SHP77 treated with DMSO at 0.1 percent for 48 hours (cell line): ENCODE data around the gene PCDHGA4.
"Not testable (repeated sequence)": the region's sequence is repeated elsewhere in the genome, so short reads cannot be mapped to it uniquely, and the experiment has no call there.

Experiments used
- DNase-seq: peaks from one replicate; lab custom pipeline; 2025; lab: John Stamatoyannopoulos, UW

Gene PCDHGA4

DNA sequence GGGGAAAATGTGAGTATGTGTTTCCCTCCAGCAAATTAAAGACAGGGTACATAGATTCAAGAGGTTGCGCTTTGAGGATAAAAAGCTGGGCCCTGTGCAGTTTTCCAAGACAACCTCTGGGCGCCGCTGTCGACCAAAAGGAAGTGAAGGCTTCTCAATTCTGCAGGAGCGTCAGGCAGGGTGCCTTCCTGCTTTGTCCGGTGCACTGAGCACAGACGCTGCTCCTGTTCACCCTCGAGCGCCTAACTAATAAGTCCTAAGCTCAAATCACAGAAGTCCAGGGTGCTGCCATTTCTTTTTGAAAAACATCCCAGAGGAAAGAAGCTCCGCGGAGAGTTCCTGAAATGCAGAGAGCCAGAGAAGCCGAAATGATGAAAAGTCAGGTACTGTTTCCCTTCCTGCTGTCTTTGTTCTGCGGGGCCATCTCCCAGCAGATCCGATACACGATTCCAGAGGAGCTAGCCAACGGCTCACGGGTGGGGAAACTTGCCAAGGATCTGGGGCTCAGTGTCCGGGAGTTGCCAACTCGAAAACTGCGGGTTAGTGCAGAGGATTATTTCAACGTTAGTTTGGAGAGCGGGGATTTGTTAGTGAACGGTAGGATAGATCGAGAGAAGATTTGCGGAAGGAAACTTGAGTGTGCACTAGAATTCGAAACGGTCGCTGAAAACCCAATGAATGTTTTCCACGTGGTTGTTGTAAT lies 4.8 kb upstream of the PCDHGA4 start, which contains the start of gene PCDHGB1:
TSS of gene PCDHGB1 (plus strand) at position 183 of the 703 bp plus-strand sequence. CDS start at position 345, 162 bp downstream.
- DNase-seq = no peak

DNA sequence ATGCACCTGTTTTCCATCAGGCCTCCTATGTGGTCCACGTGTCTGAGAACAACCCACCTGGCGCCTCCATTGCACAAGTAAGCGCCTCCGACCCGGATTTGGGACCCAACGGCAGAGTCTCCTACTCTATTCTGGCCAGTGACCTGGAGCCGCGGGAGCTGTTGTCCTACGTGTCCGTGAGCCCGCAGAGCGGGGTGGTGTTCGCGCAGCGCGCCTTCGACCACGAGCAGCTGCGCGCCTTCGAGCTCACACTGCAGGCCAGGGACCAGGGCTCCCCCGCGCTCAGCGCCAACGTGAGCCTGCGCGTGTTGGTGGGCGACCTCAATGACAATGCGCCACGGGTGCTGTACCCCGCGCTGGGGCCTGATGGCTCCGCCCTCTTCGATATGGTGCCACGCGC lies 3.2 kb upstream of the PCDHGA4 start:
- DNase-seq = no peak

DNA sequence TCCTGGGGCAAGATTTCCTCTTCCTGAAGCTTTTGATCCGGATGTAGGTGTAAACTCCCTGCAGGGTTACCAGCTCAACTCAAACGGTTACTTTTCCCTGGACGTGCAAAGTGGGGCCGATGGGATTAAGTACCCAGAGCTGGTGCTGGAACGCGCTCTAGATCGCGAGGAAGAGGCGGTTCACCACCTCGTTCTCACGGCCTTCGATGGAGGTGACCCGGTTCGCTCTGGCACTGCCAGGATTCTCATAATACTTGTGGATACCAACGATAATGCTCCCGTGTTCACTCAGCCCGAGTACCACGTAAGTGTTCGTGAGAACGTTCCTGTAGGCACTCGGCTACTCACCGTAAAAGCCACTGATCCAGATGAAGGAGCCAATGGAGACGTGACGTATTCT lies 820 bp downstream of the PCDHGA4 start:
- DNase-seq = no peak

DNA sequence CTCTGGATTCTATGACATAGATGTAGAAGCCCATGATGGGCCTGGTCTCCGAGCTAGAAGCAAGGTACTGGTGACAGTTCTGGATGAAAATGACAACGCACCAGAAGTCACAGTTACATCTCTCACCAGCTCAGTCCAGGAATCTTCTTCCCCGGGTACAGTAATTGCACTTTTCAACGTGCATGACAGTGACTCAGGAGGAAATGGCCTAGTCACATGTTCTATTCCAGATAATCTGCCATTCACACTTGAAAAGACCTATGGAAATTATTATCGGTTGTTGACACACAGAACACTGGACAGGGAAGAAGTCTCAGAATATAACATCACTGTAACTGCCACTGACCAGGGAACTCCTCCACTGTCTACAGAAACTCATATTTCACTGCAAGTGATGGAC lies 1.3 kb downstream of the PCDHGA4 start:
- no peak for DNase-seq

DNA sequence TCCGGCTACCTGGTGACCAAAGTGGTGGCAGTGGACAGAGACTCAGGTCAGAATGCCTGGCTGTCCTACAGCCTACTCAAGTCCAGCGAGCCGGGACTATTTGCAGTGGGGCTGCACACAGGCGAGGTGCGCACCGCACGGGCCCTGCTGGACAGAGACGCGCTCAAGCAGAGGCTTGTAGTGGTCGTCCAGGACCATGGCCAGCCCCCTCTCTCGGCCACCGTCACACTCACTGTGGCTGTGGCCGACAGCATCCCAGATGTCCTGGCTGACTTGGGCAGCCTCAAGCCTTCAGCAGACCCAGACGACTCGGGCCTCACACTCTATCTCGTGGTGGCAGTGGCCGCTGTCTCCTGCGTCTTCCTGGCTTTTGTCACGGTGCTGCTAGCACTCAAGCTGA lies 2.1 kb downstream of the PCDHGA4 start:
- DNase-seq = no peak

DNA sequence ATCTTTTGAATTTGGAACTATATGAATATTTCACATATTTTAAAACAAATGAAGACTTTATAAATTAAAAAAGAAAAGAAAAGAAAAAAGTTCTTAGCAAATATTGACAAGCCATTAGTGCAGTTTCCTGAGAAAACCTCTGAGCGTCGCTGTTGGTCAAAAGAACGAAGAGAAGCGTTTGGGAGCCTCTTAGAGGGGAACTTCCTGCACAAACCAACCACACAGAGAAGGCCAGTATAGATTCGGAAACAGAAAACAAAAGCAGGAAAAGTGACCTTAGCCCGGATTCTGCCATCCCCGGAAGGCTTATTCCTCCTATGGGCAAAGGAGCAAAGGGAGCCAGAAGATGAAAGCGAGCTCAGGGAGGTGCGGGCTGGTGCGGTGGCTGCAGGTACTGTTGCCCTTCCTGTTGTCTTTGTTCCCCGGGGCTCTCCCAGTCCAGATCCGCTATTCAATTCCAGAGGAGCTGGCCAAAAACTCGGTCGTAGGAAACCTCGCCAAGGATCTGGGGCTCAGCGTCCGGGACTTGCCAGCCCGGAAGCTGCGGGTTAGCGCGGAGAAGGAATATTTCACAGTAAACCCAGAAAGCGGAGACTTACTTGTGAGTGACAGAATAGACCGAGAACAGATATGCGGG lies 5.1 kb downstream of the PCDHGA4 start, which contains the start of gene PCDHGB2:
TSS of gene PCDHGB2 (plus strand) at position 205 of the 637 bp plus-strand sequence. CDS start at position 347, 142 bp downstream.
- no peak for DNase-seq

DNA sequence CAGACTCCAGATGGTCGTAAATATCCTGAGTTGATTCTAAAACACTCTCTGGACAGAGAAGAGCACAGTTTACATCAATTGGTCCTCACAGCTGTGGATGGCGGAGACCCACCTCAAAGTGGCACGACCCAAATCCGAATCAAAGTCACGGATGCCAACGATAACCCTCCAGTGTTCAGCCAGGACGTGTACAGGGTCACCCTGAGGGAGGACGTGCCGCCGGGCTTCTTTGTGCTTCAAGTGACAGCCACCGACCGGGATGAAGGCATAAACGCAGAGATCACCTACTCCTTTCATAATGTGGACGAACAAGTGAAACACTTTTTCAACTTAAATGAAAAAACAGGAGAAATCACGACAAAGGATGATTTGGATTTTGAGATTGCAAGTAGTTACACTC lies 5.9 kb downstream of the PCDHGA4 start:
- no peak for DNase-seq

DNA sequence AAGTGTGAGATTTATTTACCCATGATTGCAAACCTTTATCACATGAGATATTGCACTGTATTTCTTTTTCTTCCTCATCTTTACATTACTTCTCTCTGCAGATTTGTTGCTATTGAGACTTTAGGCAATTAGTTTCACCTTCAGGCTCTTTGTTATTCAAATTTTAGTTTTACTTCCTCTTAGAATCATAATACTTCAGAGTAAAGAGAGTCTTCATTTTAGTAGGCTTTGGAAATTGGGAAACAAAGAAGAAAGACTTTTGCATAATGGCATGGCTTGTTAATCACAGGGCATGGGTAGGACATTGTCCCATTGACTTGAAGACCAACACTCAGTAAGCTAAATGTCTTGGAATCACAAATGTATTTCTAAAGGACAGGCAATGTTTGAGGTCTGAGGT lies 7.9 kb downstream of the PCDHGA4 start:
- no peak for DNase-seq

DNA sequence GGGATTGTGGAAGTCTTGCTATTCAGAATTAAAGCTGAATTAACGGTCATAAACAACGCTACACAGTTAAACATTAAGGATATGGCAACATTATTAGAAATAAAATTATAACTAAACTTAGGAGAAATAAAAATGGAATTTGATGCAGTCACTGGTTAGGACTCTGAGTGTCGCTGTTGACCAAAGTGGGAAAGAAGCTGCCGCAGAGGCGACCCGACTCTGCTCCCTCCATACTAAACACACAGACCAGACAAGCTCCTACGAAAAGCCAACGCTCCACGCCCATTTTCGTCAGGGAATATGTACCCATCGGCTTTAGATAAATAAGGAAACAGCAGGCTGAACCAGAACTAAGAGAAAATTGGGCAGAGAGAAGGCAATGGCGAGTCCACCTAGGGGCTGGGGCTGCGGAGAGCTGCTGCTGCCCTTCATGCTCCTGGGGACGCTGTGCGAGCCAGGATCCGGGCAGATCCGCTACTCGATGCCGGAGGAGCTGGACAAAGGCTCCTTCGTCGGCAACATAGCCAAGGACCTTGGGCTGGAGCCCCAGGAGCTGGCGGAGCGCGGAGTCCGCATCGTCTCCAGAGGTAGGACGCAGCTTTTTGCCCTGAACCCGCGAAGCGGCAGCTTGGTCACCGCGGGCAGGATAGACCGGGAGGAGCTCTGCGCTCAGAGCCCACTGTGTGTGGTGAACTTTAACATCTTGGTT lies 9.3 kb downstream of the PCDHGA4 start, which contains the start of gene PCDHGA5:
TSS of gene PCDHGA5 (plus strand) at position 211 of the 709 bp plus-strand sequence. CDS start at position 380, 169 bp downstream.
- no peak for DNase-seq

DNA sequence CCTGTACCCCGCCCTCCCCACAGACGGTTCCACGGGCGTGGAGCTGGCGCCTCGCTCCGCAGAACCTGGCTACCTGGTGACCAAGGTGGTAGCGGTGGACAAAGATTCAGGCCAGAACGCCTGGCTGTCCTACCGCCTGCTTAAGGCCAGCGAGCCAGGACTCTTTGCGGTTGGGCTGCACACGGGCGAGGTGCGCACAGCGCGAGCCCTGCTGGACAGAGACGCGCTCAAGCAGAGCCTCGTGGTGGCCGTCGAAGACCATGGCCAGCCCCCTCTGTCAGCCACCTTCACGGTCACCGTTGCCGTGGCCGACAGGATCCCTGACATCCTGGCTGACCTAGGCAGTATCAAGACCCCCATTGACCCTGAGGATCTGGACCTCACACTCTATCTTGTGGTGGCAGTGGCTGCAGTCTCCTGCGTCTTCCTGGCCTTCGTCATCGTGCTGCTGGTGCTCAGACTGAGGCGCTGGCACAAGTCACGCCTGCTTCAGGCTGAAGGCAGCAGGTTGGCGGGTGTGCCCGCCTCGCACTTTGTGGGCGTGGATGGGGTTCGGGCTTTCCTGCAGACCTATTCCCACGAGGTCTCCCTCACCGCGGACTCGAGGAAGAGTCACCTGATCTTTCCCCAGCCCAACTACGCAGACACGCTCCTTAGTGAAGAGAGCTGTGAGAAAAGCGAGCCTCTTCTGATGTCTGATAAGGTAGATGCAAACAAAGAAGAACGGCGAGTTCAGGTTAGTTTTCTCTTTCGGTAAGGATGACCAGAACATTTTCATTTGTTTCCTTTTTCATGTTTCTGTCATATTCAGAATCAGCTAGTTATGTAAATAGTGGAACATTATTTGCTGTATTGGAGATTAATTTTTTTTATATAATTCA lies 11.4 kb downstream of the PCDHGA4 start:
- DNase-seq = no peak

DNA sequence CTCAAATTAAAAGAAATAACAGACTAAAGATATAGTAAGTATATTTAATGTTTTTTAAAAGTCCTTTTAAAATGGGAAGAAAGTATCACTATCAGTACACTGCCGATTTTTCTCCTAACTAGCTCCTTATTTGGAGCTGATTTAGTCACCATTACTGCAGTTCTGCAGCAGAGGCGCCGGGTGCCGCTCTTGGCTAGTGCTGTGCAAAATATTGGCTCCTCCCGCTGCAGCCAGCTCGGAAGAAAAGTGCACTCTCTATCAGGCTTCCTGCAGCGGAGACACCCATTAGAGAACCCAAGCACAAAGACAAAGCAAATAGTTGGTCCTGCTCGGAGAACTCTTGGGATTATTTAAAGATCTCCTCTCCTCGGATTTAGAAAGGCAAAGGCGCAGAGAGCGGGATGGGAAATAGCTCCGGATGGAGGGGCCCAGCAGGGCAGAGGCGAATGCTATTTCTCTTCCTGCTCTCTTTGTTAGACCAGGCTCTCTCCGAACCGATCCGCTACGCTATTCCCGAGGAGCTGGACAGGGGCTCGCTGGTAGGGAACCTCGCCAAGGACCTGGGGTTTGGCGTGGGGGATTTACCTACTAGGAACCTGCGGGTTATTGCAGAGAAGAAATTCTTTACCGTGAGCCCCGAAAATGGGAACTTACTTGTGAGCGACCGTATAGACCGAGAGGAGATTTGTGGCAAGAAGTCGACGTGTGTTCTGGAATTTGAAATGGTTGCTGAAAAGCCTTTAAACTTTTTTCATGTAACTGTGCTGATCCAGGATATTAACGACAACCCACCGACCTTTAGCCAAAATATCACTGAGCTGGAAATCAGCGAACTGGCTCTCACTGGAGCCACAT lies 15.4 kb downstream of the PCDHGA4 start, which contains the start of gene PCDHGB3:
TSS of gene PCDHGB3 (plus strand) at position 249 of the 855 bp plus-strand sequence. CDS start at position 402, 153 bp downstream.
- no peak for DNase-seq

DNA sequence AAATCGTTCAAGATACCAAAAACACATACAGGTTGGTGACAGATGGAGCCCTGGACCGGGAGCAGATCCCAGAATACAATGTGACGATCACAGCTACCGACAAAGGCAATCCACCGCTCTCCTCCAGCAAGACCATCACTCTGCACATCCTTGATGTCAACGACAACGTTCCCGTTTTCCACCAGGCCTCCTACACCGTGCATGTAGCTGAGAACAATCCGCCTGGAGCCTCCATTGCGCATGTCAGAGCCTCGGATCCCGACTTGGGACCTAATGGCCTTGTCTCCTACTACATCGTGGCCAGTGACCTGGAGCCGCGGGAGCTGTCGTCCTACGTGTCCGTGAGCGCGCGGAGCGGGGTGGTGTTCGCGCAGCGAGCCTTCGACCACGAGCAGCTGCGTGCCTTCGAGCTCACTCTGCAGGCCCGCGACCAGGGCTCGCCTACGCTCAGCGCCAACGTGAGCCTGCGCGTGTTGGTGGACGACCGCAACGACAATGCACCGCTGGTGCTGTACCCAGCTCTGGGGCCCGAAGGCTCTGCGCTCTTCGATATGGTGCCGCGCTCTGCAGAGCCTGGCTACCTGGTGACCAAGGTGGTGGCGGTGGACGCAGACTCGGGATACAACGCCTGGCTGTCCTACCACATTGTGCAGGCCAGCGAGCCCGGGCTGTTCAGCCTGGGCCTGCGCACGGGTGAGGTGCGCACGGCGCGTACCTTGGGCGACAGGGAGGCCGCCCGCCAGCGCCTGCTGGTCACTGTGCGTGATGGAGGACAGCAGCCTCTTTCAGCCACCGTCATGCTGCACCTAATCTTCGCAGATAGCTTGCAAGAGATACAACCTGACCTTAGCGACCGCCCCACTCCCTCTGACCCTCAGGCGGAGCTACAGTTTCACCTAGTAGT lies 17.0 kb downstream of the PCDHGA4 start:
- DNase-seq = no peak

DNA sequence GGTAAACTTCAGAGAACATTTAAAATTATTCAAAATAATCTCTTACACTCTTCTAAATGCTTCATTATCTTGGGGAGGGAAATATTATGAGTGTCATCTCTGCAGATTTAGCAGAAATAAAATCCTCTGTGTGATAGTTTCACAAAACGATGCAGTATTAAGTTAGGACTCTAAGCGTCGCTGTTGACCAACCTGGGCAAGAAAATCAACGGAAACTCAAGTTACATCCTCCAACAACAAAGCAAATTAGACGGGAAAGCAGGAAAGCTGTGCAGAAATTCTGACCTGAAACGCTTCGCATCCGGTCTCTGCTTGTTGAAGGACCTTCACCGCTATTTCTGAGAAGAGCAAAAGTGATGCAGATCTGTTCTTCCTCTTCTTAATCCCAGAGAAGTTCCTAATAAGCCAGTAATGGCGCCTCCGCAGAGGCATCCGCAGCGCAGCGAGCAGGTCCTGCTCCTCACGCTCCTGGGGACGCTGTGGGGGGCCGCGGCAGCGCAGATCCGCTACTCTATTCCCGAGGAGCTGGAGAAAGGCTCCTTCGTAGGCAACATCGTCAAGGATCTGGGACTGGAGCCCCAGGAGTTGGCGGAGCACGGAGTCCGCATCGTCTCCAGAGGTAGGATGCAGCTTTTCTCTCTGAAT lies 19.0 kb downstream of the PCDHGA4 start, which contains the start of gene PCDHGA6:
TSS of gene PCDHGA6 (plus strand) at position 219 of the 645 bp plus-strand sequence. CDS start at position 412, 193 bp downstream.
- no peak for DNase-seq

DNA sequence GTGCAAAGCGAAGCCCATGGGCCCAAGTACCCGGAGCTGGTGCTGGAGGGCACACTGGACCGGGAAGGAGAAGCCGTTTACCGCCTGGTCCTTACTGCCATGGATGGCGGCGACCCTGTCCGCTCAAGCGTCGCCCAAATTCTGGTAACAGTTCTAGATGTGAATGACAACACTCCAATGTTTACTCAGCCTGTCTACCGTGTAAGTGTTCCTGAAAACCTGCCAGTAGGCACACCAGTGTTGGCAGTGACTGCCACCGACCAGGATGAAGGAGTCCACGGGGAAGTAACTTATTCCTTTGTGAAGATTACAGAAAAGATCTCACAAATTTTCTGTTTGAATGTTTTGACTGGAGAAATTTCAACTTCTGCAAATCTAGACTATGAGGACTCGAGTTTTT lies 19.8 kb downstream of the PCDHGA4 start:
- no peak for DNase-seq

DNA sequence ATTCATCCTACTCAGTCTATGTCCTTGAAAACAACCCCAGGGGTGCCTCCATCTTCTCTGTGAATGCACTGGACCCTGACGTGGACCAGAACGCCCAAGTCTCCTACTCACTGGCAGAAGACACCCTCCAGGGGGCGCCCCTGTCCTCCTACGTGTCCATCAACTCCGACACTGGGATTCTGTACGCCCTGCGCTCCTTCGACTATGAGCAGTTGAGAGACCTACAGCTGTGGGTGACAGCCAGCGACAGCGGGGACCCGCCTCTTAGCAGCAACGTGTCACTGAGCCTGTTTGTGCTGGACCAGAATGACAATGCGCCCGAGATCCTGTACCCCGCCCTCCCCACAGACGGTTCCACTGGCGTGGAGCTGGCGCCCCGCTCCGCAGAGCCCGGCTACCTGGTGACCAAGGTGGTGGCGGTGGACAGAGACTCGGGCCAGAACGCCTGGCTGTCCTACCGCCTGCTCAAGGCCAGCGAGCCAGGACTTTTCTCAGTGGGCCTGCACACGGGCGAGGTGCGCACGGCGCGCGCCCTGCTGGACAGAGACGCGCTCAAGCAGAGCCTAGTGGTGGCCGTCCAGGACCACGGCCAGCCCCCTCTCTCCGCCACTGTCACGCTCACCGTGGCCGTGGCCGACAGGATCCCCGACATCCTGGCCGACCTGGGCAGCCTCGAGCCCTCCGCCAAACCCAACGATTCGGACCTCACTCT lies 20.8 kb downstream of the PCDHGA4 start:
- DNase-seq = not testable (repeated sequence)

DNA sequence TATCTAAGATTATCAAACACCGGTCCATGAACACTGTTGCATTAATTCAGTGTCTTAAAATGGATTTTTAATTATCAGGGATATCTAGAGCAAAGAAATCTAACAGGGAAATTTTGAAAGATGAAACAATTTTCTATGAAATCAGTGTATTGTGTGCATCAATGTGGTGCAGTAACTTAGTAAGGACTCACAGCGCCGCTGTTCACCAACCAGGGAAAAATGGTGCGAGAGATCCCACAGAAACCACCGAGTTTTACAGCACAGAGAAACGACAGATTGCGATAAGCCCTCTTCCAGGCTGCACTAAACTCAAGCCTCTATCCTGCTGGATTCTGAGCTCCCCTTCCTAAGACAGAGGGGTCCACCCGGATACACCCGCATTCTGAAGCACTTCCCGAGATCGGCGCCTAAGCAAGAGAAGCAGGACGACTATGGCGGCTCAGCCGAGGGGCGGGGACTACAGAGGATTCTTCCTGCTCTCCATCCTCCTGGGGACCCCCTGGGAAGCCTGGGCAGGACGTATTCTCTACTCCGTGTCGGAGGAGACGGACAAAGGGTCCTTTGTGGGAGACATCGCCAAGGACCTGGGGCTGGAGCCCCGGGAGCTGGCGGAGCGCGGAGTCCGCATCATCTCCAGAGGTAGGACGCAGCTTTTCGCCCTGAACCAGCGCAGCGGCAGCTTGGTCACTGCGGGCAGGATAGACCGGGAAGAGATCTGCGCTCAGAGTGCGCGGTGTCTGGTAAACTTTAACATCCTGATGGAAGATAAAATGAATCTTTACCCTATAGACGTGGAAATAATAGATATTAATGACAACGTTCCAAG lies 27.9 kb downstream of the PCDHGA4 start, which contains the start of gene PCDHGA7:
TSS of gene PCDHGA7 (plus strand) at position 274 of the 826 bp plus-strand sequence. CDS start at position 432, 158 bp downstream.
- DNase-seq = no peak

DNA sequence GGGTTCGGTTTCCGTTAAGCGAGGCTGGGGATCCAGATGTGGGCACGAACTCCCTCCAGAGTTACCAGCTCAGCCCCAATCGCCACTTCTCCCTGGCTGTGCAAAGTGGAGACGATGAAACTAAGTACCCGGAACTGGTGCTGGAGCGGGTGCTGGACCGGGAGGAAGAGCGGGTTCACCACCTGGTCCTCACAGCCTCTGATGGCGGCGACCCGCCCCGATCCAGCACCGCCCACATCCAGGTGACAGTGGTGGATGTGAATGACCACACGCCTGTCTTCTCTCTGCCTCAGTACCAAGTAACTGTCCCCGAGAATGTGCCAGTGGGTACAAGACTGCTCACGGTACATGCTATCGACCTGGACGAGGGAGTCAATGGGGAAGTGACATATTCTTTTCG lies 28.5 kb downstream of the PCDHGA4 start:
- DNase-seq = no peak
